Subcutaneous abdominal adipose tissue (tissue), 5 donors: Measurements from ENCODE around the gene SLC16A4.
"Not testable (repeated sequence)": the region's sequence is repeated elsewhere in the genome, so short reads cannot be mapped to it uniquely, and the experiment has no call there.

Experiments used
- H3K27ac ChIP-seq: one replicate; pipeline ENCODE4 v1.7.0; 2013; ENCODE audit warnings: low read depth, mild to moderate bottlenecking, inconsistent platforms, low read length, moderate library complexity
- H3K27me3 ChIP-seq, 5 donors: one replicate each; pipeline ENCODE4 v1.7.0; 2013; ENCODE audit warnings: low read length in 5 of 5, inconsistent platforms in 1 of 5; ENCODE audit not compliant: control insufficient read depth in 5 of 5, insufficient read depth in 4 of 5
- H3K36me3 ChIP-seq, 5 donors: one replicate each; pipeline ENCODE4 v1.7.0; 2013; ENCODE audit warnings: low read length in 5 of 5; ENCODE audit not compliant: control insufficient read depth in 5 of 5, insufficient read depth in 5 of 5
- H3K4me1 ChIP-seq, 5 donors: one replicate each; pipeline ENCODE4 v1.7.0; 2013; ENCODE audit warnings: low read length in 5 of 5, mild to moderate bottlenecking in 3 of 5, moderate library complexity in 1 of 5; ENCODE audit not compliant: control insufficient read depth in 5 of 5, insufficient read depth in 5 of 5
- H3K4me3 ChIP-seq, 5 donors: one replicate each; pipeline ENCODE4 v1.7.0; 2013; ENCODE audit warnings: low read length in 5 of 5, low read depth in 1 of 5
- H3K9ac ChIP-seq, 5 donors: one replicate each; pipeline ENCODE4 v1.7.0; 2013; ENCODE audit warnings: low read length in 5 of 5, mild to moderate bottlenecking in 4 of 5, moderate library complexity in 3 of 5
- H3K9me3 ChIP-seq, 5 donors: one replicate each; pipeline ENCODE4 v1.7.0; 2013; ENCODE audit warnings: low read length in 5 of 5; ENCODE audit not compliant: control insufficient read depth in 5 of 5
- donor health status: healthy.
- donor health status: healthy.
- donor health status: healthy.
- donor health status: healthy.
- donor health status: healthy.

SLC16A4 gene

DNA sequence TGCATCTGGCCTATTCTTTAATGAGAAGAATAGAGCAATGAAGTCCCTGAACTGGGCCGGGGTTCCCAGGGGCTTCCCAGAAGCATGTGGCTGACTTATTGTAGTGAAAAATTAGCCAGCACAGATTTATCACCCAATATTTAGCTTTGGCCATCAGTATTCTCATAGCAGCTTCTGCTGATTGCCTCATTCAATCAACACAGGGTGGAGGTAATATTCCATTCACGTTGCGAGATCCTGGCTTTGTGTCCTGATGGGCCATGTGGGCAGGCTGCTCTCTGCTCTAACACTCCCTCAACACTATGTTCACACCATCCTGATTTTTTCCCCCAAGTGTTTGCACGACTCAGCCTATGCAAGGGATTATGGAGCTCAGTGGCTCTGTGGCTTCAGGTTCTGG is 38.1 kb upstream of the SLC16A4 start:
- no peak overlapping the region for H3K9ac ChIP-seq
- no peaks in the 10 kb centered on the region for H3K9me3 ChIP-seq
- H3K4me1 ChIP-seq = peaks cover 5 to 32% (median 31%) of the 10 kb centered on the region in 5 donors
- H3K4me3 ChIP-seq = no peak overlapping the region
- H3K27me3 ChIP-seq = no peaks in the 10 kb centered on the region
- no peaks in the 10 kb centered on the region for H3K36me3 ChIP-seq
- H3K27ac ChIP-seq = no peak overlapping the region

DNA sequence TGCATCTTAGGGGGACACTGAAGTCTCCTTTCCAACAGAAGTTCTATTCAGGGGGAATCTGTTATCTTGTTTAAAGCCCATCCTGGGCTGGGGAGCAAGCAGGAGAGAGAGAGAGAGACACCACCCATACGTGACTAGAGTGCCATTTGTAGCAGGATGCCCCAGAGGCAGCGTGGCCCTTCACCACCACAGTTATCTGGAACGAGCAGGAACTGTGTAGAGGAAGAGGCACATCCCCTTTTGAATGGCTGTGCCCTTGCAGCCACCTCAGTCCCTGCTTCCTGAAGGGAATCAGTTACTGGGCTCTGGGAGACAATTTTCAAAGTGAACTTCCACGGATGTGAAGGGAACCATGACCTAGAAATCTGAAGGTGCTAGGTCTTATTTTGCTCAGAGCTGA is 36.0 kb upstream of the SLC16A4 start:
- Histone ChIP-seq H3K27me3 (no peaks in the 10 kb centered on the region), H3K4me1 (peaks cover 0 to 37% (median 26%) of the 10 kb centered on the region in 5 donors), H3K36me3 (no peaks in the 10 kb centered on the region), H3K27ac (no peak overlapping the region), H3K9ac (no peak overlapping the region), H3K9me3 (no peaks in the 10 kb centered on the region), H3K4me3 (no peak overlapping the region)

DNA sequence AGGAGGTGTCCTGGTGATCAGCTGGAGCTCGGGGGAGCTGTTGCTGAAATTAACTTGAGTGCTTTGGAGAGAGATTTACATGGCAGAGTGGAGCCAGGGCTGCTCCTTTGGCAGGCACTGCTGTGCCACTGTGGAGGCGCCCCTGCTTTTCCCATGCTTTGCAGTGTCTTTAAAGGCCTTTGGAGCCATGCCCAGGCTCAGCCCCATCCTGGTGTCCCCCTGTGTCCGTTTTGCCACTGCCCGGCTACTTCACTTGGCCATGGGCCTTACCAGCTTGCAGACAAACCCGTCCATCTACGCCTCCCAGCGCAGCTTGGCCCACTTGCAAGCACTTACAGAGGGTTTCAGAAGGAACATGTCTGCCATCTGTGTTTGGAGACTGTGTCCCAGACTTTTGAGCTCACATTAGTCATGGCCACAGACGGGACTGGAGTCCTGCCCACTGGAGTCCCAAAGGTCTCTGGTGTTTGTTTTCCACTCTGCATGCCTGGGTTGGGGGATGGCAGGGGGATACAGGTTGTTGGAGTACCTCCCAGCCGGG is 34.9 kb upstream of the SLC16A4 start:
- Histone ChIP-seq H3K36me3 (no peaks in the 10 kb centered on the region), H3K9me3 (no peaks in the 10 kb centered on the region), H3K4me3 (no peak overlapping the region), H3K27ac (peak overlapping the region; percentile 69), H3K9ac (no peak overlapping the region), H3K27me3 (no peaks in the 10 kb centered on the region), H3K4me1 (peaks cover 0 to 41% (median 30%) of the 10 kb centered on the region in 5 donors)

- H3K4me3 ChIP-seq = no peak overlapping the region
- peak overlapping the region; percentile 69 for H3K27ac ChIP-seq
- peaks cover 0 to 48% (median 35%) of the 10 kb centered on the region in 5 donors for H3K4me1 ChIP-seq
- H3K9ac ChIP-seq = peak overlapping the region in 1 of 5 donors; percentile 16
- no peaks in the 10 kb centered on the region for H3K36me3 ChIP-seq
- no peaks in the 10 kb centered on the region for H3K9me3 ChIP-seq
- no peaks in the 10 kb centered on the region for H3K27me3 ChIP-seq
Observed at GRCh38 chr1:110424699-110425611, 34.1 kb upstream of the SLC16A4 start.

DNA sequence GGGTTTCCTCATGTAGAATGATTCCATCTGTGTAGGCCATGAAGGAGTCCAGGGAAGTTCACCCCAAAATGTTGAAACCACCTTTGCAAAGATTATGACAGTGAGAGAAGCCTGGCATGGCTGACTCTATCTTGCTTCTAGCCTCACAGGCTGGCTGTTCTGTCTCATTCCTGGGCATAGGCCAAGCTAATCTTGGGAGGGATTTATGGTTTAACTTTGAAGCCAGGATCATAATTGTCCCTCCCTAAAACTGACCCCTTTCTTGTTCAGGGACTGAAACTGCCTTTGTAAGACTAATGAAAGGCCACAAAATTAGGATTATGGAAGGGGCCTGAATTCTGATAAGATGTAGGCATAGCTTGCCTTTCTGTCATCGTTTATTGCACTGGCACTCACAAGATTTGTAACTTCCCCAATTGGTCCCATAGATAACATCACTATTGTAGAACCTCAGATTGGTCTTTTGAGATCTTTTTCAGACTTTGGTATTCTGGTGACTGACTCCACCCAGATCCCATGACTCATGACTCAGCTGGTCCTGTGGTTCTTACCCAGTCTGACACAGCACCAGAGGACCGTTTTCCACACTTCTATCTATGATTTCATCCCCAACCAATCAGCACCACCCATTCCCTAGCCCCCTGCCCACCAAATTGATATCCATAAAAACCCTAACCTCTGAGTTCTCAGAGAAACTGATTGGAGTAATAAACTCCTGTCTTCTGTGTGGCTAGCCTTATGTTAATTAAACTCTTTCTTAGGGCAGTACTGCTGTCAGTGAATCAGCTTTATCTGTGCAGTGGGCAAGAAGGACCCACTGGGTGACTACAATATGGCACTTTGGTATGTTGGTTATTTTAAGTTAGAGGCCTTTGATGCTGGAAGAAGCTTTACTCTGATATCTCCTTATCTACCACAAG is 30.3 kb upstream of the SLC16A4 start:
- Histone ChIP-seq H3K9ac (peak overlapping the region in 1 of 5 donors; percentile 35), H3K36me3 (no peaks in the 10 kb centered on the region), H3K27me3 (no peaks in the 10 kb centered on the region), H3K4me1 (peaks cover 0 to 50% (median 30%) of the 10 kb centered on the region in 5 donors), H3K4me3 (no peak overlapping the region), H3K27ac (peak overlapping the region; percentile 52), H3K9me3 (no peaks in the 10 kb centered on the region)

DNA sequence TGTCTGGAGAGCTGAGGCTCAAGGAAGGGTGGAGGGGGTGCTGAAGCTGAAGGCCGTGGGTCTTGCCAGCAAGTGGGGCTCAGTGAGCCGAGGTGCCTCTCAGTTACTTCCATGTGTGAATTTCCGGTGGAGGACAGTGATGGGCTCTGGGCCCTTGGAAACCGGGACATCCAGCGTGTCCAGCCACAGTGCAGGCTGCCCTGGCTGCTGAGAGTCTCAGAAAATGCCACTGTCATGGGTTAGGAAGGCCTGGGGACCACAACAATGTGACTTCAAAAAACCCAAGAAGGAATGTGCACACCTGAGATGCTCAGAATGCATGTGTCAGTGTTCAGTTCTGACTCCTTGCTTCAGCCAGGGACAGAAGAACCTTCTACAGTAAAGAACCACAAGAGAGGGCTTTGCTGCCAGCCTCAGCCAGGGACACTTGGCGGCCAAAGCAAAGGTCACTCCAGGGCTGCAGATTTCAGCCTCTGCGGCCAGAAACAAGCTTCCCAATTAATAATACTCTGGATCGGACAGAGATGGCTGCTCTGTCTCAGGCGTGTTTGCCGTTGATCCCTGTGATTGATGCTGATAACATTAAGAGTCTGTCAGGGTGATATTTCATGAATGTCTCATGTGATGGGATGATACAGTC is 29.3 kb upstream of the SLC16A4 start:
- H3K36me3 ChIP-seq = no peaks in the 10 kb centered on the region
- peaks cover 0 to 42% (median 21%) of the 10 kb centered on the region in 5 donors for H3K4me1 ChIP-seq
- H3K27ac ChIP-seq = peak overlapping the region; percentile 52
- H3K9ac ChIP-seq = peak overlapping the region in 1 of 5 donors; percentile 35
- no peaks in the 10 kb centered on the region for H3K27me3 ChIP-seq
- no peaks in the 10 kb centered on the region for H3K9me3 ChIP-seq
- H3K4me3 ChIP-seq = no peak overlapping the region

- H3K27me3 ChIP-seq = no peaks in the 10 kb centered on the region
- H3K36me3 ChIP-seq = no peaks in the 10 kb centered on the region
- H3K4me3 ChIP-seq = no peak overlapping the region
- peaks cover 0 to 38% (median 14%) of the 10 kb centered on the region in 5 donors for H3K4me1 ChIP-seq
- no peak overlapping the region for H3K9ac ChIP-seq
- H3K27ac ChIP-seq = no peak overlapping the region
- H3K9me3 ChIP-seq = no peaks in the 10 kb centered on the region
Observed at GRCh38 chr1:110418729-110419128, 27.9 kb upstream of the SLC16A4 start.

- H3K4me3 ChIP-seq, H3K9me3 ChIP-seq, H3K27ac ChIP-seq, H3K36me3 ChIP-seq, H3K27me3 ChIP-seq: not testable (repeated sequence)
- H3K9ac ChIP-seq = peak overlapping the region in 1 of 5 donors; percentile 2
- peaks cover 0 to 25% (median 15%) of the 10 kb centered on the region in 5 donors for H3K4me1 ChIP-seq
Observed at GRCh38 chr1:110413045-110413444, 22.2 kb upstream of the SLC16A4 start.

DNA sequence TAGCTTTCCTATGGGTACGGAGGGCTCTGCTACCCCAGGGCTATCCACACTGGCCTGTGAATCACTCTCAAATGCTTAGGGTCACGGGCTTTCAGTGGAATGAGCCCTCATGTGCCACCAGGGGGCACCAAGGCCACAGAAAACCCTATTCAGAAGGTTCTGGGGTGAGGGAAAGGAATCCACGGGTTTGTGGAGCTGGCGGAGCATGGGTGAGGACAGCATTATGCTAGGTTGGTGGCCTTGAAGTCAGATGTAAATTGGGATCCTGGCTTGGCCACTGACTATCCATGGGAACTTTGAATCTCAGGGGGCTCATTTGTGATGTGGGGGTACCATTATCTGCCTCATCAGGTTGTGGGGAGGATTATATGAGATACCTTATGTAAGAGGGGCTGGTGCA is 21.8 kb upstream of the SLC16A4 start:
- H3K36me3 ChIP-seq = no peaks in the 10 kb centered on the region
- no peak overlapping the region for H3K4me3 ChIP-seq
- H3K9ac ChIP-seq = peak overlapping the region in 2 of 5 donors; percentile 2 to 32
- peaks cover 0 to 28% (median 17%) of the 10 kb centered on the region in 5 donors for H3K4me1 ChIP-seq
- H3K9me3 ChIP-seq = no peaks in the 10 kb centered on the region
- no peak overlapping the region for H3K27ac ChIP-seq
- H3K27me3 ChIP-seq = no peaks in the 10 kb centered on the region
